ENCODE results near the gene LMNB1. TPM values are rescaled to one million over a fixed set of nuclear protein-coding genes. Genes with fewer than 3 reads are reported as not detected.

The LMNB1 gene
- total RNA-seq, 1 donor from 2014 or later = 362 TPM

DNA sequence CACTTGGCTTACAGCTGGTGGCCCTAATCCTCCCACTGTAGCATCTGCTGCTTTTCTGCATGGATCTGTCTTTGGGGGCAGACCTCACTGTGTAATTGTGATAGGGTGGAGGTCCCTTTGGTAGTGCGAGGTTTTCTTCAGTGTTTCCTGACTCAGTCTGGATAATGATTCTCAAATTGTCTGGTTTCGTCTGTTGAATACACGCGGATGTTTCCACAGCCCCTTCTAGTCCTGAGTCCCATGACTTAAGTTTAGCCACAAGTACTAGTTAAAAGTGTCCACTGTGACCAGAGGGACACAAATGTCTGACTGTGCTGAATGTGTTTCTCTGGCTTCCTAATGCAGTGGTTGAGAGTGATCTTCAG, 70.5 kb downstream of the LMNB1 start:
- TF ChIP-seq CTCF (conservative IDR thresholded peaks at IDR 0.05) = no peak
- H3K36me3 Mint-ChIP-seq (ENCODE audit: low read depth) = peaks cover 6% of the 10 kb centered on the region
- H3K4me1 Mint-ChIP-seq = peaks cover 85% of the 10 kb centered on the region
- peak overlapping the region; percentile 7 for H3K4me3 Mint-ChIP-seq
- DNase-seq (ENCODE audit: low read depth, low spot score) = no peak
- H3K27me3 Mint-ChIP-seq (ENCODE audit: low read depth) = peaks cover 7% of the 10 kb centered on the region
- H3K9me3 Mint-ChIP-seq = no peaks in the 10 kb centered on the region
- H3K27ac Mint-ChIP-seq (ENCODE audit: unreplicated experiment) = no peak overlapping the region

DNA sequence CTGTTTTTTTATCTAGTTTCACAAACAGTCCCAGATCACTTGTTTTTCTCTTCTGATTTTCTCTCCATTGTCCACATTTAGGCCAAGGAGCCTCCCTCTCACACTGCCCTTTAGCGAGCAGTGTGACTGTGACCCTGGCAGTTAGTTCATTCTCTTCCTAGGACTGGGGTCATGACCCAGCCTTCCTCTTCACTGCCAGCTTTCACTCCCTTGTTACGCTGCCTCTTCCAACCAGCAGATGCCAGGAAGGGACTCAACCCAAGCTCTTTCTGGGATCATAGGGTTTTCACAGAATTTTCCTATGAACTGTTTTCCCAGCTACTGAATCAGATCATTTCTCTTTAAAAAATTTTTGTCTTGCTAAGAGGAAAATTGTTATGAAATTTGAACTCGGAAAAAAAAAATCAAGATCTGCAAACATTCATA, 70.9 kb downstream of the LMNB1 start:
- DNase-seq (ENCODE audit: low read depth, low spot score) = no peak
- H3K27me3 Mint-ChIP-seq (ENCODE audit: low read depth) = peaks cover 7% of the 10 kb centered on the region
- no peak for TF ChIP-seq CTCF (conservative IDR thresholded peaks at IDR 0.05)
- H3K4me3 Mint-ChIP-seq = peak overlapping the region; percentile 7
- H3K4me1 Mint-ChIP-seq = peaks cover 89% of the 10 kb centered on the region
- H3K27ac Mint-ChIP-seq (ENCODE audit: unreplicated experiment) = no peak overlapping the region
- peaks cover 6% of the 10 kb centered on the region for H3K36me3 Mint-ChIP-seq (ENCODE audit: low read depth)
- no peaks in the 10 kb centered on the region for H3K9me3 Mint-ChIP-seq

DNA sequence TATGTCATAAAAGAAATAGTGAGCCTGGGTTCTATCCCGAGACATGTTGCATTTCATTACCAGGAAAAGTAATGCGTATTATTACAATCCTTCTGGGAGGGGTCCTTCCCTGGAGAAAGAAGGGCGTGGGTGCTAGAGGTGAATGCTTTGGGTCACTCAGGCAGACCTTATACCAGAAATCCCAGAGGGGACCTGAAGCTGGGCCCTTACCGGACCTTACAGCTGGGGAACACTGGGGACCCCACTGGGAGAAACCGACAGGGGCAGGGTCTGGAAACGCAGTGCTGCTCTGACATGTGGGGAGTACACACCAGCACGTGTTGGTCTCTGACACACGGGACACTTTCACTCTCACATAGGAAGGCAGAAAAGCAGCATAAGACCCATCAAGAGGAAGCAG, 71.3 kb downstream of the LMNB1 start:
- Mint-ChIP-seq H3K27ac (ENCODE audit: unreplicated experiment) (no peak overlapping the region), H3K27me3 (ENCODE audit: low read depth) (peaks cover 6% of the 10 kb centered on the region), H3K9me3 (no peaks in the 10 kb centered on the region), H3K4me3 (no peak overlapping the region), H3K4me1 (peaks cover 91% of the 10 kb centered on the region), H3K36me3 (ENCODE audit: low read depth) (peaks cover 5% of the 10 kb centered on the region)
- no peak for TF ChIP-seq CTCF (conservative IDR thresholded peaks at IDR 0.05)
- no peak for DNase-seq (ENCODE audit: low read depth, low spot score)

DNA sequence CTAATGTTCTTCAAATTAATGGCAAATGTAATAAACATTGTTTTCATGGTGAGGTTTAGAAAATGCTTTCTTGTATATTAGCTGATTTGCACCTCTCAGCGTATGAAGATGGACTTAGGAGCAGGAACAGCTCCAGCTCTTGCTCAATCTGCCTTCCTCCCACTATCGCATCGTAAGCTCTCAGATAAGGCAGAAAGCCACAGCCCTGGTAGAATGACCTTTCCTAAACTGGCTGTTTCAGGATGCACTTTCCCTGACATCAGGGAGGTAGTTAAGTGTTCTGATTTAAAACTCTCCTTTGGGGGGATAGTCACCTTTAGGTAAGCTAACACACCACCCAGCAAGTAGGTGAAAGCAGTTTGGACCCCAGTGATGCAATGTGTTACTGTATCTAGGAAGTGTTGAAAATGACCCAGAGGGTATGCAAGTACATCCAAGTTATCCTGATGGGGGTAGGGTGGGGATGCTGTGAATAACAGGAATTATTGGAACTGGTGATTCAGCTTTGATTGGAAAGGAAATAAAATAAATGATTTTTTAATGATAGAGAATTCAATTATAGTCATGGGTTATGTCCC, 72.3 kb downstream of the LMNB1 start:
- Mint-ChIP-seq H3K4me1 (peaks cover 90% of the 10 kb centered on the region), H3K4me3 (peak overlapping the region; percentile 61), H3K9me3 (no peaks in the 10 kb centered on the region), H3K27ac (ENCODE audit: unreplicated experiment) (no peak overlapping the region), H3K36me3 (ENCODE audit: low read depth) (peaks cover 12% of the 10 kb centered on the region), H3K27me3 (ENCODE audit: low read depth) (no peaks in the 10 kb centered on the region)
- TF ChIP-seq CTCF (conservative IDR thresholded peaks at IDR 0.05) = no peak
- DNase-seq (ENCODE audit: low read depth, low spot score) = no peak

GRCh38 chr5:126851501-126852011, 74.6 kb downstream of the LMNB1 start:
- TF ChIP-seq CTCF (conservative IDR thresholded peaks at IDR 0.05) = no peak
- H3K27ac Mint-ChIP-seq (ENCODE audit: unreplicated experiment) = peak overlapping the region; percentile 27

More at GRCh38 chr5:126851501-126852011, 74.6 kb downstream of the LMNB1 start:
- Mint-ChIP-seq H3K36me3 (ENCODE audit: low read depth) (peaks cover 23% of the 10 kb centered on the region), H3K4me3 (no peak overlapping the region), H3K9me3 (peaks cover 3% of the 10 kb centered on the region), H3K4me1 (peaks cover 76% of the 10 kb centered on the region), H3K27me3 (ENCODE audit: low read depth) (no peaks in the 10 kb centered on the region)
- DNase-seq (ENCODE audit: low read depth, low spot score) = no peak
